IMR-90 (cell line): Measurements from ENCODE around the gene NIPBL. TPM values are rescaled to one million over a fixed set of nuclear protein-coding genes. Genes with fewer than 3 reads are reported as not detected.
A peak's percentile ranks its signal among the peaks of the same experiment; 100 is the strongest.

ENCODE experiments used
- ATAC-seq: fragments of 200-7000 bp; cut with Tn5 transposase; 2 replicates; pipeline ENCODE4 v1.9.1; 2020; ENCODE audit warnings: low read depth, mild to moderate bottlenecking, moderate library complexity
- BruUV-seq: library from RNA; stranded (reverse); fragments of 400-500 nt; replicated peaks from 2 replicates; lab custom pipeline; 2021; lab: Mats Ljungman, UMichigan
- CTCF ChIA-PET: fragments of 300-600 bp; formaldehyde crosslinking; extraction: SDS; loops from one replicate; lab custom pipeline; 2021; ENCODE audit warnings: antibody characterized with exemption; lab: Yijun Ruan, JAX
- POLR2A ChIA-PET: fragments of 300-600 bp; sonication (Branson Sonifier 250); formaldehyde crosslinking; loops from one replicate; lab custom pipeline; 2022; ENCODE audit warnings: antibody characterized with exemption; ENCODE audit not compliant: unreplicated experiment; lab: Charles Lee
- DNase-seq: peaks from one replicate; pipeline ENCODE4 v3.0.0; 2013
- H2AFZ ChIP-seq: replicated peaks from 2 replicates; pipeline ENCODE3; 2013; ENCODE audit warnings: low read length, mild to moderate bottlenecking; ENCODE audit not compliant: poor library complexity
- H2AK5ac ChIP-seq: 2 replicates; pipeline ENCODE4 v1.6.1; 2013; ENCODE audit warnings: low read depth, low read length, inconsistent platforms
- H2AK9ac ChIP-seq: replicated peaks from 2 replicates; pipeline ENCODE3; 2013; ENCODE audit warnings: mild to moderate bottlenecking, low read depth, low read length, moderate library complexity; ENCODE audit not compliant: poor library complexity
- H2BK120ac ChIP-seq: 2 replicates; pipeline ENCODE4 v1.6.1; 2013; ENCODE audit warnings: low read depth, low read length, inconsistent platforms
- H2BK15ac ChIP-seq: 3 replicates; pipeline ENCODE4 v1.6.1; 2013; ENCODE audit warnings: low read depth, low read length, inconsistent platforms
- H2BK20ac ChIP-seq: 2 replicates; pipeline ENCODE4 v1.6.1; 2013; ENCODE audit warnings: low read depth, mild to moderate bottlenecking, inconsistent platforms, low read length, moderate library complexity
- H2BK5ac ChIP-seq: 2 replicates; pipeline ENCODE4 v1.6.1; 2013; ENCODE audit warnings: mild to moderate bottlenecking, low read depth, low read length, inconsistent platforms; ENCODE audit not compliant: poor library complexity, severe bottlenecking
- H3K14ac ChIP-seq: replicated peaks from 2 replicates; pipeline ENCODE4 v1.6.1; 2013; ENCODE audit warnings: low read depth, low read length, inconsistent platforms
- H3K18ac ChIP-seq: 2 replicates; pipeline ENCODE4 v1.6.1; 2013; ENCODE audit warnings: low read depth, low read length, control low read depth
- H3K23ac ChIP-seq: 2 replicates; pipeline ENCODE4 v1.6.1; 2013; ENCODE audit warnings: low read depth, low read length, inconsistent platforms
- H3K27ac ChIP-seq: 2 replicates; pipeline ENCODE4 v1.5.1; 2013; ENCODE audit warnings: mild to moderate bottlenecking, control low read depth, low read length; ENCODE audit not compliant: insufficient read depth
- H3K27me3 ChIP-seq: 2 replicates; pipeline ENCODE4 v1.6.1; 2013; ENCODE audit warnings: low read length; ENCODE audit not compliant: control insufficient read depth, insufficient read depth
- H3K36me3 ChIP-seq: 2 replicates; pipeline ENCODE4 v1.6.1; 2013; ENCODE audit warnings: low read length, mixed read lengths; ENCODE audit not compliant: control insufficient read depth, insufficient read depth
- H3K4ac ChIP-seq: 2 replicates; pipeline ENCODE4 v1.6.1; 2013; ENCODE audit warnings: low read depth, low read length, inconsistent platforms
- H3K4me1 ChIP-seq: 2 replicates; pipeline ENCODE4 v1.6.1; 2013; ENCODE audit warnings: low read length, mixed read lengths; ENCODE audit not compliant: control insufficient read depth, insufficient read depth
- H3K4me2 ChIP-seq: 2 replicates; pipeline ENCODE4 v1.6.1; 2013; ENCODE audit warnings: low read depth, mild to moderate bottlenecking, control low read depth, low read length, moderate library complexity
- H3K4me3 ChIP-seq: 2 replicates; pipeline ENCODE4 v1.5.1; 2013; ENCODE audit warnings: low read depth, mild to moderate bottlenecking, control low read depth, low read length, moderate library complexity; ENCODE audit not compliant: insufficient read depth
- H3K56ac ChIP-seq: 2 replicates; pipeline ENCODE4 v1.6.1; 2013; ENCODE audit warnings: low read length, inconsistent platforms; ENCODE audit not compliant: insufficient read depth; ENCODE audit errors: extremely low read depth
- H3K79me1 ChIP-seq, 2 experiments: 2 replicates each; pipeline ENCODE4 v1.6.1; 2013; ENCODE audit warnings: low read length in 2 of 2, inconsistent platforms in 1 of 2, low read depth in 1 of 2
- H3K9ac ChIP-seq: 2 replicates; pipeline ENCODE4 v1.6.1; 2013; ENCODE audit warnings: low read depth, low read length, control low read depth
- H3K9me1 ChIP-seq: 2 replicates; pipeline ENCODE4 v1.6.1; 2013; ENCODE audit warnings: low read length, inconsistent platforms; ENCODE audit not compliant: insufficient read depth
- H3K9me3 ChIP-seq: 2 replicates; pipeline ENCODE4 v1.6.1; 2013; ENCODE audit warnings: low read length; ENCODE audit not compliant: control insufficient read depth, insufficient read depth
- H4K20me1 ChIP-seq: 2 replicates; pipeline ENCODE4 v1.6.1; 2013; ENCODE audit warnings: low read length, inconsistent platforms; ENCODE audit not compliant: insufficient read depth
- H4K5ac ChIP-seq: 2 replicates; pipeline ENCODE4 v1.6.1; 2013; ENCODE audit warnings: mild to moderate bottlenecking, low read depth, low read length, control low read depth
- H4K8ac ChIP-seq, 2 experiments: 2 replicates each; pipeline ENCODE4 v1.6.1; 2013; ENCODE audit warnings: low read depth in 2 of 2, low read length in 2 of 2, control low read depth in 1 of 2, inconsistent platforms in 1 of 2
- H4K91ac ChIP-seq: 2 replicates; pipeline ENCODE4 v1.6.1; 2013; ENCODE audit warnings: low read depth, low read length, inconsistent platforms; ENCODE audit not compliant: insufficient read depth
- BHLHE40 ChIP-seq: fragments of 150-350 bp; IDR thresholded peaks from 2 replicates; pipeline ENCODE4 v1.6.1; 2016; ENCODE audit warnings: mild to moderate bottlenecking, low read depth, low read length
- CHD1 ChIP-seq: IDR thresholded peaks from 2 replicates; pipeline ENCODE4 v1.6.1; 2012; ENCODE audit warnings: low read depth, low read length, improper control_type of control experiment
- FOS ChIP-seq: fragments of 150-350 bp; IDR thresholded peaks from 2 replicates; pipeline ENCODE4 v1.6.1; 2016; ENCODE audit warnings: low read depth, low read length
- MAFK ChIP-seq: IDR thresholded peaks from 2 replicates; pipeline ENCODE4 v1.6.1; 2012; ENCODE audit warnings: low read depth, low read length, improper control_type of control experiment
- MXI1 ChIP-seq: IDR thresholded peaks from 2 replicates; pipeline ENCODE4 v1.6.1; 2012; ENCODE audit warnings: low read depth, mild to moderate bottlenecking, low read length, moderate library complexity, borderline replicate concordance
- NFE2L2 ChIP-seq: fragments of 150-350 bp; IDR thresholded peaks from 2 replicates; pipeline ENCODE4 v1.6.1; 2016; ENCODE audit warnings: low read depth, mild to moderate bottlenecking, low read length
- SMC3 ChIP-seq: fragments of 150-350 bp; IDR thresholded peaks from 2 replicates; pipeline ENCODE4 v1.6.1; 2016; ENCODE audit warnings: low read depth, mild to moderate bottlenecking, antibody characterized with exemption, low read length, moderate library complexity
- WGBS, 2 experiments: methylation state at CpG; one replicate each; pipeline versions ENCODE4 v1.1.5 to v1.1.7; 2013; ENCODE audit warnings: missing lambda C conversion rate in 2 of 2; ENCODE audit not compliant: insufficient read length in 1 of 2; ENCODE audit errors: extremely low coverage in 2 of 2; 5-methylcytosine and 5-hydroxymethylcytosine counted together
- dilution Hi-C: fragments of 300-500 bp; cut with HindIII; formaldehyde crosslinking; loops from one replicate; pipeline ENCODE4 v1.14.3; 2018; ENCODE audit warnings: low sequenced_read_pairs; ENCODE audit not compliant: unreplicated experiment
- in situ Hi-C: fragments of 300-500 bp; cut with MboI; formaldehyde crosslinking; loops from 3 replicates; pipeline ENCODE4 v1.14.3; 2019; ENCODE audit warnings: low sequenced_read_pairs, inconsistent platforms, mixed read lengths
- intact Hi-C: fragments of 100-400 bp; cut with micrococcal nuclease; formaldehyde crosslinking; loops from 2 replicates; pipeline ENCODE4 v1.10.0; 2022
- polyA plus RNA-seq, 3 experiments: library from polyadenylated mRNA; depleted of rRNA; stranded (reverse); fragments of >200 nt; gene quantifications; 2 replicates each; pipeline ENCODE4 v1.2.3, GENCODE V29; 2012; ENCODE audit warnings: low replicate concordance in 1 of 3
- total RNA-seq: library from RNA; depleted of rRNA; stranded (reverse); fragments of >200 nt; gene quantifications from 2 replicates; pipeline ENCODE4 v1.2.3, GENCODE V29; 2012

NIPBL gene
- total and polyA plus RNA-seq, 2 of the 4 experiments (the other 2 are of a cell fraction): 8.4 to 46.4 TPM

GRCh38 chr5:36876965-36877666 is 547 bp downstream of the NIPBL start:
- Histone ChIP-seq H2BK20ac (no peak overlapping the region), H4K91ac (peak overlapping the region; percentile 85), H3K18ac (peak overlapping the region; percentile 61), H3K79me1 (peaks cover 3 to 29% of the 10 kb centered on the region in 2 experiments; a peak in 3 of 4 replicates), H3K14ac (peak overlapping the region; percentile 88), H3K9me3 (no peaks in the 10 kb centered on the region), H3K4me1 (no peaks in the 10 kb centered on the region), H3K9me1 (no peaks in the 10 kb centered on the region; the same call in 1 of the 2 replicates), H2BK5ac (peak overlapping the region; percentile 92), H2AFZ (peak overlapping the region; percentile 96), H3K4me2 (peak overlapping the region; percentile 98), H2BK120ac (peak overlapping the region; percentile 64), H3K4me3 (peak overlapping the region; percentile 83), H2AK5ac (no peak overlapping the region), H3K36me3 (no peaks in the 10 kb centered on the region), H3K27me3 (no peaks in the 10 kb centered on the region), H3K9ac (peak overlapping the region; percentile 91), H4K5ac (peak overlapping the region; percentile 46), H4K20me1 (peaks cover 57% of the 10 kb centered on the region), H3K27ac (peak overlapping the region; percentile 94), H4K8ac (peak overlapping the region; percentile 62 to 86; a peak in 3 of 4 replicates), H3K4ac (peak overlapping the region; percentile 90), H3K23ac (peak overlapping the region; percentile 96), H2AK9ac (peak overlapping the region; percentile 88), H3K56ac (peak overlapping the region; percentile 89), H2BK15ac (peak overlapping the region; percentile 32; the same call in 1 of the 3 replicates)
- in situ Hi-C loops: no loop called here
- WGBS, 2 experiments: 0% methylated on average over 10 of the region's 57 CpGs; no CpG with 5 or more reads in 1 of the 2 experiments
- DNase-seq (peak; percentile 56), ATAC-seq (peak; percentile 30)
- dilution Hi-C loops: no loop called here
- ChIA-PET POLR2A (interaction anchor here (0.7 kb wide), 2 partner anchors 10 to 1023 kb away, joined by 3 read pairs; no protein-coding TSS in a partner anchor), CTCF (interaction anchor here (1.0 kb wide), 1 partner anchor 144 kb away, joined by 3 read pairs; no protein-coding TSS in a partner anchor)
- BruUV-seq: no TSS peak
- intact Hi-C loops: loop anchor here (1.0 to 10.0 kb wide), 6 partner anchors 20 to 725 kb away; partner anchors contain the start of genes LMBRD2, NADK2 and SKP2
- no peak for TF ChIP-seq MAFK
- 0 out of 2 replicates have a peak, but pooled peaks have one; percentile 22 for TF ChIP-seq MXI1
- TF ChIP-seq NFE2L2: no peak
- TF ChIP-seq FOS: no peak
- TF ChIP-seq BHLHE40: no peak
- TF ChIP-seq SMC3: no peak
- TF ChIP-seq CHD1: peak; percentile 81; the same call in 1 of the 2 replicates
